GM12865 (cell line): ENCODE results near the gene FBXO42.

Source experiments
- DNase-seq: peaks from one replicate; pipeline ENCODE4 v3.0.0; 2010; ENCODE audit warnings: low read depth
- H3K4me3 ChIP-seq: 2 replicates; pipeline ENCODE4 v1.5.1; 2011; ENCODE audit warnings: mild to moderate bottlenecking, low read depth, low read length, control low read depth
- TF ChIP-seq, protein P1 (sequence below): IDR thresholded peaks from 2 replicates; pipeline ENCODE4 v1.5.1; 2011; ENCODE audit warnings: low read length, control low read depth, low read depth, inconsistent platforms; ENCODE audit not compliant: insufficient read depth; ENCODE audit errors: missing control alignments

FBXO42 gene

DNA sequence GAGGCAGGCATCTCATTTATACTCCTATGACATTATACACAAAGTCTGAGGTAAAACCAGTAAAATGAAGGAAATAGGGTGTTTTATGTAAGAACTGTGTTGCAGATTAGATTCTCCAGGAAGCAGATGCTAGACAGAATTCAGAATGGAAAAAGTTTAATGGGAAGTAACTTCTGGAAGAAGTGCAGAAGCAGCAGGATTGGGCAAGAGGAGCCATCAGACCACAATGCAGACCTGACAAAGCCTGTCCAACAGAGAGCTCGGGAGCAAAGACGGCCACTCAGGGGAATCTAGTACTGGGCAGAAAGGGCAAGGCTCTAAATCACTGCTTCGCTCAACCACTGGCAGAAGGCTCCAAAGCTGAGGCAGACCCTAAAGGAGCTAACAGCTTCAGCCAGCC is 33.7 kb downstream of the FBXO42 start:
- DNase-seq = no peak
- no peak overlapping the region for H3K4me3 ChIP-seq
- TF ChIP-seq, protein P1, sequence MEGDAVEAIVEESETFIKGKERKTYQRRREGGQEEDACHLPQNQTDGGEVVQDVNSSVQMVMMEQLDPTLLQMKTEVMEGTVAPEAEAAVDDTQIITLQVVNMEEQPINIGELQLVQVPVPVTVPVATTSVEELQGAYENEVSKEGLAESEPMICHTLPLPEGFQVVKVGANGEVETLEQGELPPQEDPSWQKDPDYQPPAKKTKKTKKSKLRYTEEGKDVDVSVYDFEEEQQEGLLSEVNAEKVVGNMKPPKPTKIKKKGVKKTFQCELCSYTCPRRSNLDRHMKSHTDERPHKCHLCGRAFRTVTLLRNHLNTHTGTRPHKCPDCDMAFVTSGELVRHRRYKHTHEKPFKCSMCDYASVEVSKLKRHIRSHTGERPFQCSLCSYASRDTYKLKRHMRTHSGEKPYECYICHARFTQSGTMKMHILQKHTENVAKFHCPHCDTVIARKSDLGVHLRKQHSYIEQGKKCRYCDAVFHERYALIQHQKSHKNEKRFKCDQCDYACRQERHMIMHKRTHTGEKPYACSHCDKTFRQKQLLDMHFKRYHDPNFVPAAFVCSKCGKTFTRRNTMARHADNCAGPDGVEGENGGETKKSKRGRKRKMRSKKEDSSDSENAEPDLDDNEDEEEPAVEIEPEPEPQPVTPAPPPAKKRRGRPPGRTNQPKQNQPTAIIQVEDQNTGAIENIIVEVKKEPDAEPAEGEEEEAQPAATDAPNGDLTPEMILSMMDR = no peak

- TF ChIP-seq, protein P1 = no peak
- H3K4me3 ChIP-seq = no peak overlapping the region
- no peak for DNase-seq
Measured at GRCh38 chr1:16315437-16315836, 36.8 kb downstream of the FBXO42 start.

GRCh38 chr1:16307222-16307621 is 45.1 kb downstream of the FBXO42 start:
- no peak overlapping the region for H3K4me3 ChIP-seq
- DNase-seq = no peak
- TF ChIP-seq, protein P1 = no peak

GRCh38 chr1:16302709-16303627 is 49.3 kb downstream of the FBXO42 start:
- H3K4me3 ChIP-seq = no peak overlapping the region
- TF ChIP-seq, protein P1 = no peak
- DNase-seq = no peak

DNA sequence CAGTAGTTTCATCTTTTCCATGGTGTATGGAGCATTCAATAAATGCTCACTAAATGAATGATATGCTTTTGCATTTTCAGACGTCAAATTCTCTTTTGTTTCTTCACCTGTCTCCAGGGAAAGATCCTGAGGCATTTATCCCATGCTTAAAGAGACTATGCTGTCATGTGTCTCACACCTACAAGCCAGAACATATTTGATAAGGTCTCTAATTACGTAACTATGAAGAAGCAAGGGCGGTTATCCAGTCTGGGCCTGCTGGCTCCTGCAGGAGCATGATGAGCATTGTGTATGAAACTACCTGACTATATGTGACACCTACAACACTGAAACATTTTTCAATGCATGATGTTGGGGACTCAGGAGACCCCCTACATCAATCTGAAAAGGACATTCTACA is 51.8 kb downstream of the FBXO42 start:
- DNase-seq = no peak
- H3K4me3 ChIP-seq = no peak overlapping the region
- TF ChIP-seq, protein P1 = no peak

GRCh38 chr1:16298653-16299052 is 53.6 kb downstream of the FBXO42 start:
- TF ChIP-seq, protein P1 = no peak
- DNase-seq = no peak
- no peak overlapping the region for H3K4me3 ChIP-seq

- H3K4me3 ChIP-seq = no peak overlapping the region
- no peak for DNase-seq
- TF ChIP-seq, protein P1 = no peak
Measured at GRCh38 chr1:16296643-16297042, 55.6 kb downstream of the FBXO42 start.
